GM19023 (cell line): ENCODE results near the gene ITLN2.
"Not testable (repeated sequence)": the region's sequence is repeated elsewhere in the genome, so short reads cannot be mapped to it uniquely, and the experiment has no call there.

ENCODE experiments used
- ATAC-seq: cut with Tn5 transposase; IDR thresholded peaks from one replicate; pipeline ENCODE4 v1.9.1; 2021; ENCODE audit warnings: mild to moderate bottlenecking, moderate library complexity; ENCODE audit not compliant: unreplicated experiment

Gene ITLN2

GRCh38 chr1:160956966-160957365, 2.4 kb upstream of the ITLN2 start:
- ATAC-seq = no peak

- no peak for ATAC-seq
Measured at GRCh38 chr1:160953030-160953429, 1.6 kb downstream of the ITLN2 start.

GRCh38 chr1:160952129-160952510, 2.5 kb downstream of the ITLN2 start:
- no peak for ATAC-seq

GRCh38 chr1:160951443-160952128, 3.0 kb downstream of the ITLN2 start:
- no peak for ATAC-seq

- ATAC-seq = no peak
Measured at GRCh38 chr1:160950657-160951056, 4.0 kb downstream of the ITLN2 start.

- no peak for ATAC-seq
Measured at GRCh38 chr1:160949881-160950280, 4.7 kb downstream of the ITLN2 start.

- ATAC-seq = not testable (repeated sequence)
Measured at GRCh38 chr1:160949216-160949880, 5.3 kb downstream of the ITLN2 start.

- ATAC-seq = not testable (repeated sequence)
Measured at GRCh38 chr1:160947174-160947759, 7.3 kb downstream of the ITLN2 start.

GRCh38 chr1:160945881-160946280, 8.7 kb downstream of the ITLN2 start:
- ATAC-seq = not testable (repeated sequence)

GRCh38 chr1:160945079-160945478, 9.5 kb downstream of the ITLN2 start:
- ATAC-seq = no peak

GRCh38 chr1:160942926-160943325, 11.7 kb downstream of the ITLN2 start:
- no peak for ATAC-seq

GRCh38 chr1:160936666-160937065, 17.9 kb downstream of the ITLN2 start:
- not testable (repeated sequence) for ATAC-seq

- no peak for ATAC-seq
Measured at GRCh38 chr1:160935527-160936258, 18.9 kb downstream of the ITLN2 start.

- not testable (repeated sequence) for ATAC-seq
Measured at GRCh38 chr1:160933305-160933704, 21.3 kb downstream of the ITLN2 start.

- no peak for ATAC-seq
Measured at GRCh38 chr1:160925652-160926244, 28.9 kb downstream of the ITLN2 start.

- no peak for ATAC-seq
Measured at GRCh38 chr1:160924791-160925651, 29.6 kb downstream of the ITLN2 start.

GRCh38 chr1:160916666-160917065, 37.9 kb downstream of the ITLN2 start:
- ATAC-seq = no peak

GRCh38 chr1:160913229-160913628, 41.4 kb downstream of the ITLN2 start:
- not testable (repeated sequence) for ATAC-seq

GRCh38 chr1:160911925-160912324, 42.7 kb downstream of the ITLN2 start:
- ATAC-seq = no peak

GRCh38 chr1:160911441-160911840, 43.2 kb downstream of the ITLN2 start:
- ATAC-seq = no peak
